ENCODE data around the gene RAMP2.
A peak's percentile ranks its signal among the peaks of the same experiment; 100 is the strongest.

The RAMP2 gene

DNA sequence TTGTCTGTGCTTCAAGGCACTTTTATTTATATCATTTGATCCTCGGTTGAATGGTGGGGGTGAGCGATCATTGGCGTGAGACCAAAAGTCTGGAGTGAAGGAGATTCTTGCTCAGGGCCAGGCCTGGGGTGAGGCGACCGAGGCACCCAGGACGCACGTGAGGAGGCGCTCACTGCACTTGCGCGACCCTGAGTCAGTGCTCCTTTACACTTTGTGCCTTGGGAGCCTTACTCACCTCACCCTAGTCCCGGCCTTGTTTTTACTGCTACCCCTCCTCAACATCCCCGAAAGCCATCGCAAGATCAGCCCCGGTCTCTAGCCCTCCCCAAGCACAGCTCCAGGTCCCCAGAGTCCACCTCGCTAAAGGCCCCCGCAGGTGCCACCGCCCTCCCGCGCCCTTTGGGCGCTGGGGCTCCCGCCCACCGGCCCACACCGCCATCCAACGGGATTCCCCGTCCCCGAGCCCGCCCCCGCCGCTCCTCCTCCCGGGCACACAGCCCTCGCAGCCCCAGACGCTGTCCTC, 16.7 kb upstream of the RAMP2 start:
- Histone ChIP-seq H3K4me3 (peak overlapping the region; percentile 96), H3K27ac (peak overlapping the region; percentile 92 to 98)
- TF ChIP-seq, protein P1, sequence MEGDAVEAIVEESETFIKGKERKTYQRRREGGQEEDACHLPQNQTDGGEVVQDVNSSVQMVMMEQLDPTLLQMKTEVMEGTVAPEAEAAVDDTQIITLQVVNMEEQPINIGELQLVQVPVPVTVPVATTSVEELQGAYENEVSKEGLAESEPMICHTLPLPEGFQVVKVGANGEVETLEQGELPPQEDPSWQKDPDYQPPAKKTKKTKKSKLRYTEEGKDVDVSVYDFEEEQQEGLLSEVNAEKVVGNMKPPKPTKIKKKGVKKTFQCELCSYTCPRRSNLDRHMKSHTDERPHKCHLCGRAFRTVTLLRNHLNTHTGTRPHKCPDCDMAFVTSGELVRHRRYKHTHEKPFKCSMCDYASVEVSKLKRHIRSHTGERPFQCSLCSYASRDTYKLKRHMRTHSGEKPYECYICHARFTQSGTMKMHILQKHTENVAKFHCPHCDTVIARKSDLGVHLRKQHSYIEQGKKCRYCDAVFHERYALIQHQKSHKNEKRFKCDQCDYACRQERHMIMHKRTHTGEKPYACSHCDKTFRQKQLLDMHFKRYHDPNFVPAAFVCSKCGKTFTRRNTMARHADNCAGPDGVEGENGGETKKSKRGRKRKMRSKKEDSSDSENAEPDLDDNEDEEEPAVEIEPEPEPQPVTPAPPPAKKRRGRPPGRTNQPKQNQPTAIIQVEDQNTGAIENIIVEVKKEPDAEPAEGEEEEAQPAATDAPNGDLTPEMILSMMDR (IDR thresholded peaks at IDR 0.05) = no peak
- peak; percentile 82 for DNase-seq (ENCODE audit: low spot score)

DNA sequence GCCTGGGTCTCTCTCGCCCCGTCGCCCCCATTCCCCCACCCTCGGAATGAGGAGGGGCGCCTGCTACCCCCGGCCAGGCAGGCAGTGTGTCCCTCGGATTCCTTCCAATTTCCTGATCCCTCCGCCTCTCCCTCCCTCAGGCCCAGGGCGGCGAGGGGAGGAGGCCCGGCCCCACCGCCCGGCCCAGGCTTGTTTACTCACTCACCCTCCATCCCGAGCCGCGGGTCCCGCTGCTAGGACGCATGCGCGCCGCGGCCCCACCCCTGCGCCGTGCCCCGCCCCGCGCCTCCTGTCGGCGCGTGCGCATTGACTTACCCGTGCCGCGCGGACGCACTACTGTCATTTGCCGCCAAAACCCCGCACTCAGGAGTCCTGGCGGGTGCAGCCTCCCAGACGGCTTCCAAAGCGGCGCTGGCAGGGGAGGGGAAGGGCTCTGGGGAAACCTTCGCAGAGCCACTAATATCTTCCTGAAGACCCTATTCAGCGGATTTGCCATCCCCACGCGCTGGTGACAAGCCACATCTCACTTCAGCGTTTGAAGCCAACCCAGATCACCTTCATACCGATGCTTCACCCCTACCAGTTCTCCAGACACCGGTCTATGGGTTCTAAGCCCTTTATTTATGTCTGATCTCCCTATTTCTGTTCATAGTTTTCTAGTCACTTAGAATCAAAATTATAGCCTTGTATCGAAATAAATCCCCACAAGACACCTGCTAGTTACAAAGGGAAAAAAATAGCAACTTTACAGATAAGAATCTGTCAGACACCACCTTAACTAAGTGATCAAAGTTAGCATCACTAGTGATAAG, 16.0 kb upstream of the RAMP2 start, which contains the start of gene EZH1:
EZH1 (minus strand) TSS at position 235 of the 812 bp plus-strand sequence. CDS start 16,099 bp downstream, outside the sequence.
- Histone ChIP-seq H3K4me3 (peak within 1 kb of the TSS; percentile 96), H3K27ac (peak within 1 kb of the TSS; percentile 92 to 98)
- TF ChIP-seq, protein P1 (IDR thresholded peaks at IDR 0.05) = no peak
- peak; percentile 92 for DNase-seq (ENCODE audit: low spot score)

DNA sequence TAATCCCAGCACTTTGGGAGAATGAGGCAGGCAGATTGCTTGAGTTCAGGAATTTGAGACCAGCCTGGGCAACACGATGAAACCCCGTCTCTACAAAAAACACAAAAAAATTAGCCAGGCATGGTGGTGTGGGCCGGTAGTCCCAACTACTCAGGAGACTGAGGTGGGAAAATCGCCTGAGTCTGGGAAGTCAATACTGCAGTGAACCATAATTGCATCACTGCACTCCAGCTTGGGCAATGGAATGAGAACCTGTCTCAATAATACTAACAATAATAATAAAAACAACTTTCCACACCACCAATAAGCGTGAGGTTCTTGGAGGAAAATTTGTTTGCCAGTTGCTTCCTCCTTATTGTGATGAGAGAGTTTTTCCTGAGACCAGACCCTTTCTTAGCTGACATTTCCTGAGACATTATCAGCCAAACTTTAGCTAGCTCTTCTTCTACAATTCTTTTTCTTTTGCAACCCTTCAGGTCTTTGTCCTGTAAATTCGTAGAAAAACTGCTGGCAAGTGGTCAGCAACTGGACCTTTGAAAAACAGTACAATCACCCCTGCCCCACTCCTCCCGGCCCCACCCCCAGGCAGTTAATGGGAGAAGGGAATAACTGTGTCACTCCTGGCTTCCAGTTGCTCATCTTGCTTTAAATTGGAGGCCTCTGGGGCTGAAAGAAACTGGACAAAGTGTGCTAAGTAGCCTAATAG, 12.7 kb upstream of the RAMP2 start:
- TF ChIP-seq, protein P1 (IDR thresholded peaks at IDR 0.05) = no peak
- no peak for DNase-seq (ENCODE audit: low spot score)
- Histone ChIP-seq H3K4me3 (no peak overlapping the region), H3K27ac (peak overlapping the region in 1 of 2 donors; percentile 84)

DNA sequence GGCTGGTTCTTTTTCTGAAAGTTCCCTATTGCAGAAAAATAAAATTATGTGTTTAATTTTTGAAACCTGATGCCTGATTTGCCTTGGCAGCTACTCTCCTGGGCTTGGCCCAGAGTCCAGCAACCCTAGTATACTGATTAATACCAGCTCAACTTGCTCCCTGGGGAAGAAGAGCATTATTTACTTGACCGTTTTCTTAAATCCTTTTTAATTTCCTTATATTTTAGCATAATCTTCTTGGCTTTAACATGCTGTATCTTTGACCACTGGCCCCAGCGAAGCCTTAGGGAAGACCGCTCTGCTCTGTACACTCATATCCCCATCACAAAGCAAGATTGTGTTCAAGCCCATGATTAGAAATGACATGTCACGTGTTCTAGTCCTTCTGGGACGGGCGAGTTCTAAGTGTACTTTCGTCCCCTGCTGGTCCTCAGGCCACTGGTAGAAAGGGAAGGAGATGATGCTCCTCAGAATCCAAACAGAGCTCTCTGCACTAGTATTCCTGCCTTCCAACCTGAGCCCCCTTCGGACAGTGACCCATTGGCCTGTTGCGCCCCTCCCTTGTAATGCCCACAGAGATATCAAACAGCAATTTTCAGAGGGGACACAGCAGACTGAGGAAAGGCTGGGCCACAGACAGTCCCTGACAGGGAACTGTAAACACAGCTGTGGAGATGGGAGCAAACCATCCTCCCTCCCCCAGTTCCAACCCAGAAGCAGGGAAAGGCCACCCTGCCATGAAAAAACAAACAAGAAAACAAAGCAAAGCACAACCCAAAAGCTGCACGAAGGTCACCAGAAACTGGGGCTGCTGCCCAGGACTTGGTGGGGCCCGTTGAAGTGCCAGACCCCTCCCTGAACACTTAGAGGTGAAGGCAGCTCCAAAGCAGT, 11.9 kb upstream of the RAMP2 start:
- no peak for DNase-seq (ENCODE audit: low spot score)
- peak overlapping the region in 1 of 2 donors; percentile 84 for H3K27ac ChIP-seq

DNA sequence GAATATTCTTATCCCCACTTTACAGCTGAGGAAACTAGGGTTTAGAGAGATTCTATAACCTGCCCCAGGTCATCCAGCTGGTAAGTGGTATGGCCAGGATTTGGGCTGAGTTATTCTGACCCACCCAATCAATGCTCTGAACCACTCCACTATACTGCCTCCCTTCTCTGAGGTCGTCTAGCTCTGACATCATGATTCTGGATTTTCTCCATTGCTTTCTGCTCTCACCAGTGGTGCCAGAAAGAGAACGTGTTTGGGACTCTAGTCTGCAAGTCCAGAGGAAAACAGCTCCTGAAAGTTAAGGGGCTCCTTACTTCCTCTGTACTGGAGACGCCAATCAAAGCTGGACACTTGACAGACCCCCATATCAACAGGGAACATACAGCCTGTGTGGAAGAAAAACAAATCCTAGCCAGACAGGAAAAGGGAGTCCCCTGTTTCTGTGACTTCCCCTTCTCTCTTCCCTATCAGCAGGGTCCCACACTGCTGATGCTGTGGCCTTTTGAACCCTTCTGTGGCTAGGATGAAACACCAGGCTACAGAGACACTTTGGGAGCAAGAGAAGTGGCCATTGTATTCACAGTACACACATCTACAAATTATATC, 10.2 kb upstream of the RAMP2 start:
- DNase-seq (ENCODE audit: low spot score) = no peak
- Histone ChIP-seq H3K4me3 (no peak overlapping the region), H3K27ac (peak overlapping the region in 1 of 2 donors; percentile 84)
- TF ChIP-seq, protein P1 (IDR thresholded peaks at IDR 0.05) = no peak

More for the DNA sequence above, 11.9 kb upstream of the RAMP2 start:
- TF ChIP-seq, protein P1 (IDR thresholded peaks at IDR 0.05) = no peak
- H3K4me3 ChIP-seq = no peak overlapping the region

DNA sequence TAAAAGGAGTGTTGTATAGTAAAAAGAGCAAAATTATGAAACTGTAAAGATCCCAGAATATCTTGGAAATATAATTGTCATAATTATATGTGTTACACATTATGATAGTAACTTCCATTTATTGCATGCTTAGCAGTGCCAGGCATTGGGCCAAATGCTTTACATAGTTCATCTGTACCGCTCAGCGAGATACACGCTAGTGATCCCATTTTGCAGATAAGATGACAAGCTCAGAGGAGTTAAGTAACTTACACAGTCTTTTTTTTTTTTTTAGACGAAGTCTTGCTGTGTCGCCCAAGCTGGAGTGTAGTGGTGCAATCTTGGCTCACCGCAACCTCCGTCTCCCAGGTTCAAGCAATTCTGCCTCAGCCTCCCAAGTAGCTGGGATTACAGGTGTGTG, 9.4 kb upstream of the RAMP2 start:
- no peak for DNase-seq (ENCODE audit: low spot score)
- no peak overlapping the region for H3K4me3 ChIP-seq
- TF ChIP-seq, protein P1 (IDR thresholded peaks at IDR 0.05) = no peak
- H3K27ac ChIP-seq = peak overlapping the region in 1 of 2 donors; percentile 84
